ENCODE results near the gene IMPA2.

IMPA2 gene

DNA sequence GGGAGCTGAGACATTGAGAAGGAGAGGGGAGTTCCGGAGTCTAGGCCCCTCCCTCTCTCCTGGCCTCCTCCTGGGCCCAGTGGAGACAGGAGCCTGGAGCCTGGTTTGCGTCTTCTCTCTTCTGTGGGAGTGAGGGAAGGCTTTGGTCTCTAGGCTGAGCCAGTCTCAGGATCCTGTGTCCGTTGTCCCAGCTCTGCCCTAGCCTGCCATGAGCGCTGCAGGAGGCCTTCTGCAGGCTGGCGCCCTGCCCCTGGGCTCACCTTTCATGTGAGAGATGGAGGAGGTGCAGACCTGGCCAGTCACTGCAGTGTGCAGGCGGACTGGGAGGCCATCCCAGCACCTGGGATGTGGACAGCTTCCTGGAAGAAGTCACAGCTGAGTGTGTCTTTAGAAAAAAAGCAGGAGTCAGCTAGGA, 8.7 kb downstream of the IMPA2 start:
- DNase-seq (ENCODE audit: low read depth), result no peak

- no peak for DNase-seq (ENCODE audit: low read depth)
These were observed 9.2 kb downstream of the IMPA2 start for GRCh38 chr18:11990539-11990938.

- no peak for DNase-seq (ENCODE audit: low read depth)
These were observed 9.9 kb downstream of the IMPA2 start for GRCh38 chr18:11991021-11991795.

DNA sequence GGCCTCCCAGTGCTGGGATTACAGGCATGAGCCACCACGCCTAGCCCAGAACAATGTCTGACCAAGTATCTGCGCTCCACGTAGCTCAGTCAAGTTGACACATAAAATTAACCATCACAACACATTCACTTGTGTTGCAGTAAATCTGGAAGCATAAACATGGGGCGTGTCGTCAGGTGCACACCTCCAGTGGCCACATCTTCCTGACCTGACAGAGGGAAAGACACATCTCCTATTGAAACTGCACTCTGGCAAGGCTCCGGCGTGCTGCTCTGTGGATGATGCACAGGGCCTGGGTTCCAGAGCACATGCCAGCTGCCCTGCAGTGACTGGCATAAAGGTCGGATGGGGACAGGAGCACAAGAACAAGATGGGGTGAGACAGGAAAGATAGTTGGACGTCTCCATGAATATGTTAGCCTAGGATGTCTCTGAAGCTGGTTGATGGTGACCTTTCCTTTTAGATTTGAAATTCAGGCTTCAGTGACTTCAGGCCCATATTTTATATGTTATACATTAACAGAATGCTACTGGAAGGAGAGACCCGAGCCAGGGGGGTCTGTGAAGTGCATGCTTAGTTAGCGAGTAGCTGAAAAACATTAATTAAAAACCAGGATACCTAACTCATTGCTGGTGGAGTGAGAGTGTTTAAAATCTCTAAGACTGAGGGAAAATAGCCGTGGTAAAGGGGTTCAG, 10.9 kb downstream of the IMPA2 start:
- DNase-seq (ENCODE audit: low read depth), result no peak

DNA sequence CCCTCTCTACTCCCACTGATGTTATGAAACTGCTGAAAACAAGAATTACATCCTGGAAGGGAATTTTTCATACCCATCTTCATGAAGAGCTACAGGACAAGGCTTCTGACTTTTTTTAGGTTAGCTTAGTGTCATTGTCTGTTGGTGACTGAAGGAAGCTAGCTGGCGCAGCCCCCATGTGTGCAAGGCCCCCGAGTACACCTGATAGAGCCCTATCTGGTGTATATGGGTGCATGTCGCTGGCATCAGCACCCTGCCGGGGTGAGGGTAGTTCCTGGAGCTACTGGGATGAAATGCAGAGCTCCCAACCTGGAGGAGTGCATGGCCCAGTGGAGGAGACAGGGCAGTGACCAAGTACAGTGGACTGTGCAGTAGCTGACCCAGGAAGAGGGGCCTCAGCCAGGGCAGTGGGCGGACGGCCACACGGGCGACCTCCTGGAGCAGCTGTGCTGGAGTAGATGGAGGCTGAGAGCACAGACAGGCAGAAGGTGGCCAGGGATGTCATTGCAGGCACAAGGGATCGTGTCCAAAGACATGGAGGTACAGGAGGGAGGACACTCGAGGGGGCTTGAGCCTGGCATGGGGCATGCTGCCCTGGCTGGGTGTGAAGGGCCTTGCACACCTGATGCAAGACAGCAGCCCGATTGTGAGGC, 12.1 kb downstream of the IMPA2 start:
- DNase-seq (ENCODE audit: low read depth), result no peak

- no peak for DNase-seq (ENCODE audit: low read depth)
These were observed 13.0 kb downstream of the IMPA2 start for GRCh38 chr18:11994336-11994702.

- DNase-seq (ENCODE audit: low read depth), result no peak
These were observed 13.6 kb downstream of the IMPA2 start for GRCh38 chr18:11994703-11995444.

GRCh38 chr18:11995445-11996189, 14.3 kb downstream of the IMPA2 start:
- DNase-seq (ENCODE audit: low read depth), result no peak

DNA sequence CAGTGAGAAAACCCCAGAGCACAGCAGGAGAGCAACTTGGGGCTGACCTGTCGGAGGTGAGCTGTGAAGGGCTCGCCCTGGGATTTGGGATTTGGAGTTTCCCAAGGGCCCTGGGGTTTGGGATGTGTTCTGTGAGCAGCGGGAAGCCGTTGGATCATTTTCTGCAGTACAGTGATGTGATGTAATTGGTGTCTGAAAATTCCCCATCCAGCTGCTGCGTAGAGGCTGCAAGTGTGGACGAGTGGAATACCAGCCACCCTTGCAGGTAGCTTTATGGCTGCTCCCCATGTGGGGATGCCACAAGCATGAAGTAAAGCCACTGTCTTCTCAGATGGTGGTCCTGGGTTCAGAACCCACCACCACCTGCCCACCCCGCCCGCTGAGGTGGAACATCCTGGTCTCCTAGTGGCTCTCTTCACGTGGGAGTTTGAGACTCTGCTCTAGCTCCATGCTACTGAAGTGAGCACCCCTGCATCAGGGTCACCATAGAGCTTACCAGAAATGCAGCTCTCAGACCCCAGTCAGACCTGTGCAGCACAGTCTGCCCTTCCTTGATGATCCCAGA, 15.0 kb downstream of the IMPA2 start:
- DNase-seq (ENCODE audit: low read depth), result no peak

DNA sequence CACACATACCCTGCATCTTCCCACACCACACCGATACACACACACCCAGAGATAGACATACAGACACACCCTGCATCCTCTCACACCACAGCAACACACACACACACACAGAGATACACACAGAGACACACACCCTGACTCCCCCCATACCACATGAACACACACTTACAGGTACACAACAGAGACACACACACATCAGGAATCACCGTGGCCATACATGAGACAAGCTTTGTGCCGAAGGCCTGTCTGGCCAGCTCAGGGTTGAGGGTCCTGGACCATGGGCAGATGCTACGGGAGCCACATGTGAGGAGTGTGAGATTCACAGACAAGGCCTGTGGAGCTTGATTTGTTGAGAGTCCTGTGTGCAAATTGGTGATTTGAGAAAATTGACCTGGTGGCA, 15.6 kb downstream of the IMPA2 start:
- DNase-seq (ENCODE audit: low read depth), result no peak

DNA sequence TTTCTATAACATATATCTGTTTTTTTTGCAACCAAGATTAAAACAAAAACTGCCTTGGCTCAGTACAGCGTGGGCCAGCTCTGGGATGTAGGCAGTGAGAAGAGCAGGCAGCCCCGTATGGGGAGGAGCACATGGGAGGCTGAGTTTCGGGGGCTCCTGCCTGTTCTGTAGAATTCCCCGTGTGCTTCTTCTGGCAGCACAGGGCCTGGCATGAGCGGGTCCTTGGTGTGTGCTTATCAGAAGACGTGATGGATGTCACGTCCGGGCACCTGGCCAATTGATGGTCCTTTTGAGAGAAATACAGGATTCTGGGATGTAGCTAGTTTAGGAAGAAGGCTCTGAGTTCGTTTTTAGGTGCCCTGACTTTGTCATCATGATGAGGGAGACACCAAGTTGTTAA, 16.2 kb downstream of the IMPA2 start:
- no peak for DNase-seq (ENCODE audit: low read depth)

- no peak for DNase-seq (ENCODE audit: low read depth)
These were observed 16.9 kb downstream of the IMPA2 start for GRCh38 chr18:11998193-11998592.

DNA sequence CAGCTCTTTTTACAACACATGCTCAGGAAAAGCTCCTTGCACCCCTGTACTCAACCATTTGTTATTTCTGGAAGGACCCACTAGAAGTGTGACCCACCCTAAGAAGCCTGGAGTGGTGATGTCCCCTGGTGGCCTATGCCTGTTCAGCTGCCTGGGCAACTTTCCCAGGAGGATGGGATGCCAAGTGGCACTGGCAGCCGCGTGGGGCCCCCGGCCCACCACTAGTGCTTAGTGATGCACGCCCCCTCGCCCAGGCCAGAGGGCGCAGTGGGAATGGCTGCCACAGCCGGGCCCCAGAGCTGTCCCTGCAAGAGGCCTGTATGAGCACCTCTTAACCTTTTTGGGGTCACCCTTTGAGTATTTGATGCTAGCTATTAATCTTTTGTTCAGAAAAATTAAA, 18.1 kb downstream of the IMPA2 start:
- no peak for DNase-seq (ENCODE audit: low read depth)

GRCh38 chr18:12000072-12000659, 18.9 kb downstream of the IMPA2 start:
- no peak for DNase-seq (ENCODE audit: low read depth)

DNA sequence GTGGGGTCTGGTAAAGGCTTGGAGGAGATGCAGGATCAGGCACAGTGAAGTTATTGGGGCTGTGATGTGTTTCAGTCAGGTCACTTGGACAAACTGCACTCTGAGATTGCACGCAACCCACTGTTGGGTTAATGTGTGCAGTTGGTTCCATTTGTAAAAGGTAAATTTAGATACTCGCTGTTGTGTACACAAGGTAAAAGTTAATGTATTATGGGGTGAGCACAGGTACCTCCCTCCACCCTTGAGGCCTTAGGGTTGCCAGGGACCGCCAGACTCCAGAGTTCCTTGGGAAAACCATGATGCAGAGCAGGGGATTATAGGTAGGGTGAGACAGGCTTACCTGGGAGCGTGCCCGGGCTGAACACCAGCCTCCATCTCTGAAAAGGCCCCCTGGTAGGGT, 20.1 kb downstream of the IMPA2 start:
- no peak for DNase-seq (ENCODE audit: low read depth)

GRCh38 chr18:12003894-12004293, 22.6 kb downstream of the IMPA2 start:
- DNase-seq (ENCODE audit: low read depth), result no peak

GRCh38 chr18:12005538-12006487, 24.5 kb downstream of the IMPA2 start:
- DNase-seq (ENCODE audit: low read depth), result no peak

DNA sequence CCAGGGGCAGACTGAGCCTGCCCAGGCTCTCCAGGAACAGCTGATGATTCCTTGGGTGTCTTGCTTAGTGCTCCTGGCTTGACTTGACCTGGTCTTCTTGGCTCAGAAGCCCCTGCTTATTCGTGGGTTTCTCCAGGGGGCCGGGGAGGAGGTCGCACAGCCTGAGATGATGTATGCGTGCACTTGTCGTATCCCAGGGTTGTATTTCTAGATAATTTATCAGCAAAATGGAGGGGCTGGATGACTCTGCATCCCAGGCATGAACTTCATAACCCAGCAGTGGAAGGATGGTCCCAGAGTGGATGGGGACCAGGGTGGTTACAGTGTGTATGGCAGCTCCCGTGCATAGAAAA, 25.2 kb downstream of the IMPA2 start:
- DNase-seq (ENCODE audit: low read depth), result no peak

DNA sequence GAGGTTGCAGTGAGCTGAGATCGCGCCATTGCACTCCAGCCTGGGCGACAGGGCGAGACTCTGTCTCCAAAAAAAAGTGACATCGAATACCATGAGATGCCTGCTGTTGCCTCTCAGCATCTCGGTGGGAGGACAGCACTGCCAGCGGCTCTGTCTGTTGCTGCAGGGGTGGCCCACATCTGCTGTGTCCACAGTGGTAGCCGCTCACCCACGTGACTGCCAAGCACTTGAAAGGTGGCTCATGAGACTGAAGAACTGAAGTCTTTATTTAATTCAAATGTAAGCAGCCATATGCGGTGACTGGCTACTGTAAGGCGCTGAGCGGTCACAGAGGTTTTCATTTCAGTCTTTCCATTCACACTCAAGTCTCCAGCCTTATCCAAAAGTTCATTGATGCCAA, 25.8 kb downstream of the IMPA2 start:
- DNase-seq (ENCODE audit: low read depth), result no peak

GRCh38 chr18:12008181-12008767, 27.0 kb downstream of the IMPA2 start:
- no peak for DNase-seq (ENCODE audit: low read depth)
